Fibroblast of mammary gland (primary cell): ENCODE data around the gene TRIM46.
"Not testable (repeated sequence)": the region's sequence is repeated elsewhere in the genome, so short reads cannot be mapped to it uniquely, and the experiment has no call there.

ENCODE experiments used
- DNase-seq: peaks from one replicate; pipeline ENCODE4 v3.0.0-alpha.2; 2010; ENCODE audit warnings: low read depth
- H3K4me3 ChIP-seq: 2 replicates; pipeline ENCODE4 v1.5.1; 2011; ENCODE audit warnings: low read depth, mild to moderate bottlenecking, low read length, moderate library complexity; ENCODE audit not compliant: control insufficient read depth
- CTCF ChIP-seq: conservative IDR thresholded peaks from 2 replicates; pipeline ENCODE4 v1.5.1; 2011; ENCODE audit warnings: low read depth, low read length, inconsistent platforms; ENCODE audit not compliant: control insufficient read depth, insufficient read depth

Gene TRIM46

GRCh38 chr1:155223047-155223446 lies 49.4 kb downstream of the TRIM46 start:
- H3K4me3 ChIP-seq = no peak overlapping the region
- TF ChIP-seq CTCF = no peak

DNA sequence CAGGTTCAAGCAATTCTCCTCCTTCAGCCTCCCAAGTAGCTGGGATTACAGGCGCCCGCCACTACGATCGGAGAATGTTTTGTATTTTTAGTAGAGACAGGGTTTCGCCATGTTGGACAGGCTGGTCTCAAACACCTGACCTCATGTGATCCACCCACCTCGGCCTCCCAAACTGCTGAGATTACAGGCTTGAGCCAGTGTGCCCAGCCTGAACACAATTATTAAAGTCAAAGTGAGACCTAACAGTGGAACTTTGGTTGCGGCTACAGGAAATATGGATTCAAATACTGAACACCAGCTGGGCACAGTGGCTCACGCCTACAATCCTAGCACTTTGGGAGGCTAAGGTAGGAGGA lies 51.7 kb downstream of the TRIM46 start:
- H3K4me3 ChIP-seq, DNase-seq: not testable (repeated sequence)

More at GRCh38 chr1:155223047-155223446, 49.4 kb downstream of the TRIM46 start:
- no peak for DNase-seq

GRCh38 chr1:155226188-155226909 lies 52.7 kb downstream of the TRIM46 start:
- peak; percentile 43 for TF ChIP-seq CTCF
- peak overlapping the region; percentile 83 for H3K4me3 ChIP-seq
- DNase-seq = peak; percentile 66

GRCh38 chr1:155226910-155227260 lies 53.2 kb downstream of the TRIM46 start:
- peak overlapping the region; percentile 83 for H3K4me3 ChIP-seq
- peak; percentile 38 for DNase-seq
- TF ChIP-seq CTCF = no peak

GRCh38 chr1:155227261-155228095 lies 53.8 kb downstream of the TRIM46 start:
- TF ChIP-seq CTCF = no peak
- DNase-seq = peak; percentile 98
- H3K4me3 ChIP-seq = peak overlapping the region; percentile 83

DNA sequence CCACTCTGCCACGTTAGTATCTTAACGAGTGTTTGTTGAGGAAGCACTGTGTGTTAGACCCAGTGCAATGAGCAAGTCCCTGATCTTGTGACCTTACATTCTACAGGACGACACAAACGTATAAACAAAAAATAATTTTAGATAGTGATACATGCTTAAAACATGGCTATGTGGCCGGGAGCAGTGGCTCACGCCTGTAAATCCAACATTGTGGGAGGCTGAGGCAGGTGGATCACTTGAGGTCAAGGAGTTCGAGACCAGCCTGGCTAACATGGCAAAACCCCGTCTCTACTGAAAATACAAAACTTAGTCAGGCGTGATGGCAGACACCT lies 54.4 kb downstream of the TRIM46 start:
- DNase-seq = no peak
- peak overlapping the region; percentile 45 for H3K4me3 ChIP-seq
- no peak for TF ChIP-seq CTCF

DNA sequence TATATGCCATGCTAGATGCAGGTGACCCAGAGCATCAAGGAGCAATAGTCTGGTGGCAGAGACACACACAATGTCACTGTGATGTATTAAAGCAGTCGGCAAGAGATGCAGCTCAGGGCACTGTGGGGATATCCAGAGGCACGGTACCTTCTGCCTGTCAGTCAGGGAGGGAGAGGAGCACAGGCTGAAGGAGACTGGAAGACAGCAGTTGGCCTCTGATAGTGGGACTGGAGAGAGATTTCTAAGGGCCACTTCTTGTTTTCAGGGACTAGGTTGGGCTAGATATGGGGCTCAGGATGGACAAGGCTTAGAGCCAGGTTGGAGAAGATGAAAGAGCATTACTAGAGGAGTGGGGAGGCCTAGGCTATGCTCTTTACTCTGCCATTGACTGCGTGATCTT lies 57.7 kb downstream of the TRIM46 start:
- DNase-seq, H3K4me3 ChIP-seq: not testable (repeated sequence)

- H3K4me3 ChIP-seq, DNase-seq: not testable (repeated sequence)
Observed at GRCh38 chr1:155232001-155232978, 58.6 kb downstream of the TRIM46 start.

DNA sequence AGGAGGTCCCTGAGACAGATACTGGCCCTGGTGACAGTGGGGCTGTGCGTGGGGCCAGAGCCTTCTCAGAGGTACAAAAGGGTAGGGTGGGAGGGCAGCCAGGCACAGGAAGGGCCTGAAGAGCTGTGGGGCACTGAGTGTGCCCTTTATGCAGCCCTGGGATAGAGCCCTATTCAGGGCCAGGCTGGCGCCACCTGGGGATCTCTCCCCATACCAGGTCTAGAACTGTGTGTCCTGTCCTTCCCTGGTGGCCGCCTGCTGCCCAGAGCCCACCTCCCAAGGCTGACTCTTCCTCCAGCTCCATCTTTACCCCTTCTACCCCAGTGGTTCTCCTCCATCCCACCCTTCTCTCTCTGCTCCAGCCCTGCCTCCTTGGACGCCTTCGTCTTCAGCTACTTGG lies 59.9 kb downstream of the TRIM46 start:
- H3K4me3 ChIP-seq, DNase-seq: not testable (repeated sequence)
